NB4 (cell line): ENCODE results near the gene SFTA2.

Experiments
- DNase-seq: peaks from one replicate; pipeline ENCODE4 v3.0.0; 2010; ENCODE audit warnings: low read depth
- H3K4me3 ChIP-seq: one replicate; pipeline ENCODE4 v1.5.1; 2011; ENCODE audit warnings: mild to moderate bottlenecking, low read depth, low read length, moderate library complexity
- CTCF ChIP-seq: IDR thresholded peaks from one replicate; pipeline ENCODE4 v1.5.1; 2012; ENCODE audit warnings: low read depth, low read length
- MAX ChIP-seq: IDR thresholded peaks from 2 replicates; pipeline ENCODE4 v1.6.1; 2011; ENCODE audit warnings: low read depth, low read length
- MYC ChIP-seq: IDR thresholded peaks from 2 replicates; pipeline ENCODE4 v1.6.1; 2011; ENCODE audit warnings: low read depth, low read length
- POLR2A ChIP-seq: IDR thresholded peaks from 2 replicates; pipeline ENCODE4 v1.6.1; 2011; ENCODE audit warnings: mild to moderate bottlenecking; ENCODE audit not compliant: insufficient read length; ENCODE audit errors: extremely low read depth

The SFTA2 gene

GRCh38 chr6:30897882-30898281 is 34.1 kb downstream of the SFTA2 start:
- no peak for TF ChIP-seq MYC
- TF ChIP-seq MAX = no peak
- no peak for TF ChIP-seq POLR2A
- no peak for TF ChIP-seq CTCF
- no peak for DNase-seq
- no peak overlapping the region for H3K4me3 ChIP-seq

- no peak overlapping the region for H3K4me3 ChIP-seq
- DNase-seq = no peak
- TF ChIP-seq MYC = no peak
- TF ChIP-seq MAX = no peak
- no peak for TF ChIP-seq POLR2A
- TF ChIP-seq CTCF = no peak
These were observed 35.4 kb downstream of the SFTA2 start for GRCh38 chr6:30896541-30896940.

- TF ChIP-seq POLR2A = no peak
- no peak for TF ChIP-seq MYC
- no peak for TF ChIP-seq CTCF
- no peak for TF ChIP-seq MAX
These were observed 36.6 kb downstream of the SFTA2 start for GRCh38 chr6:30895343-30895742.

GRCh38 chr6:30894935-30895334 is 37.0 kb downstream of the SFTA2 start:
- no peak overlapping the region for H3K4me3 ChIP-seq
- TF ChIP-seq MYC (no peak), CTCF (no peak), MAX (no peak), POLR2A (no peak)
- no peak for DNase-seq

More at GRCh38 chr6:30895343-30895742, 36.6 kb downstream of the SFTA2 start:
- no peak overlapping the region for H3K4me3 ChIP-seq
- DNase-seq = no peak

GRCh38 chr6:30894381-30894780 is 37.6 kb downstream of the SFTA2 start:
- no peak for DNase-seq
- no peak overlapping the region for H3K4me3 ChIP-seq
- TF ChIP-seq POLR2A (no peak), MAX (no peak), CTCF (no peak), MYC (no peak)

- TF ChIP-seq MAX (no peak), MYC (no peak), POLR2A (no peak), CTCF (no peak)
- H3K4me3 ChIP-seq = no peak overlapping the region
- DNase-seq = no peak
These were observed 38.3 kb downstream of the SFTA2 start for GRCh38 chr6:30893666-30894065.
